ENCODE measurements around the gene JARID2.

The JARID2 gene

DNA sequence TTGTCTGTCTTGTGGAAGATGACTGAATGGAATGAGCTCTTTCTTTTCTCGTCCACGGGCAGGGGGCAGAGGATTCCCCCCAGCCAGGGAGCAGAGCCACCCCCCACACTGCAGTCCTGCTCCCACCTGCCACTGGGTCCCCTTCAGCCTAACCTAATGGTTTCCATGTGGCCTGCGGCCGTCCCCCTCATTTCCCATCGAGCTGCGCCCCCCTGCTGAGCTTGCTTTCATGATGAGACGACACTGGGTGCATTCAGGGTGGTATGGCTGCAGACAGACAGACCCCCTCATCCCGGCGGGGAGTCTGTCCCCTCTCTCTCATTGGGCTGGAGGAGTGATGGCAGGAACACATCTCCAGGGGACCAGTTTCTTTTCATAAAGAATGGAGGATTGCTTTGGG, 276.2 kb downstream of the JARID2 start:
- no peak overlapping the region for H2BK5ac ChIP-seq (ENCODE audit: low read depth, low read length, poor library complexity, severe bottlenecking)
- H3K4me1 ChIP-seq (ENCODE audit: control insufficient read depth, insufficient read depth, low read depth, low read length): peaks cover 25% of the 10 kb centered on the region
- peak overlapping the region; percentile 80 for H3K27ac ChIP-seq (ENCODE audit: low read length, poor library complexity, severe bottlenecking)
- no peak overlapping the region for H3K18ac ChIP-seq (ENCODE audit: low read depth in 1 of 2, low read length in 2 of 2)
- H3K14ac ChIP-seq (ENCODE audit: low read length in 2 of 2): no peak overlapping the region
- no peak overlapping the region for H3K23ac ChIP-seq (ENCODE audit: low read length in 2 of 2)
- H2BK120ac ChIP-seq (ENCODE audit: low read depth, low read length): no peak overlapping the region
- no peak overlapping the region for H4K8ac ChIP-seq (ENCODE audit: low read length)
- H3K4me3 ChIP-seq (ENCODE audit: insufficient read depth in 1 of 2, low read depth in 1 of 2, low read length in 2 of 2): no peak overlapping the region
- no peak overlapping the region for H2AFZ ChIP-seq (ENCODE audit: low read depth, low read length)
- H3K4me2 ChIP-seq (ENCODE audit: low read length, poor library complexity, severe bottlenecking): peak overlapping the region; percentile 18
- H4K91ac ChIP-seq (ENCODE audit: low read length): no peak overlapping the region
- no peak for DNase-seq
- peaks cover 55 to 90% of the 10 kb centered on the region in 2 experiments for H3K36me3 ChIP-seq (ENCODE audit: control insufficient read depth in 1 of 2, insufficient read depth in 2 of 2, low read depth in 1 of 2, low read length in 2 of 2)
- no peak overlapping the region for H3K4ac ChIP-seq (ENCODE audit: low read depth in 1 of 2, low read length in 2 of 2)
- H2BK12ac ChIP-seq (ENCODE audit: low read length in 2 of 2): no peak overlapping the region
- H3K9me3 ChIP-seq (ENCODE audit: control insufficient read depth, low read length): peaks cover 3% of the 10 kb centered on the region
- no peak overlapping the region for H2BK15ac ChIP-seq (ENCODE audit: low read depth, poor library complexity, severe bottlenecking)
- peaks cover 18% of the 10 kb centered on the region for H3K79me1 ChIP-seq (replicated peaks; ENCODE audit: low read length, poor library complexity, severe bottlenecking)
- H3K9ac ChIP-seq (ENCODE audit: low read length): no peak overlapping the region
- H2AK5ac ChIP-seq (ENCODE audit: low read length, severe bottlenecking): peak overlapping the region; percentile 81
- no peaks in the 10 kb centered on the region for H3K27me3 ChIP-seq (ENCODE audit: control insufficient read depth in 1 of 2, insufficient read depth in 1 of 2, low read length in 2 of 2)
- WGBS: 97% methylated on average over 9 of the region's 9 CpGs

DNA sequence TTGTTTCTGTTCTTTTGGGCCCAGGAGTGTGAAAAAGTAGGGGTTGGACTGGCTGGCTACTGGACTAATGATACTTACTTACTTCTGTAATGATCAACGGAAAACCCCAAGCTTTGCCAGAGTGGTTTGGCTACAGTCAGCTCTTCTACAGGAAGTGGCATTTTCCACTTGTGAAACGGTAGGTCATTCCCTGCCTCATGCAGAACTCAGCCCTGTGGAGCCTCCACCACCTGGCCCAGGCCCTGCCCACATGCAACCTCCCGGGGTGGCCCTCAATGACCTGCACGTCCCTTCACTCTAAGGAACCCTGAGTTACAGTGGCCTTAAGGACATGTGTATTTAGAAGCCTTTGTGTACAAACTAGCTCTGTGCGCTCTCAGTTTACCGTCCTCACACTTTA, 276.6 kb downstream of the JARID2 start:
- 93% methylated on average over 6 of the region's 6 CpGs for WGBS
- Histone ChIP-seq H2BK5ac (ENCODE audit: low read depth, low read length, poor library complexity, severe bottlenecking) (no peak overlapping the region), H3K4me1 (ENCODE audit: control insufficient read depth, insufficient read depth, low read depth, low read length) (peaks cover 23% of the 10 kb centered on the region), H3K9me3 (ENCODE audit: control insufficient read depth, low read length) (peaks cover 3% of the 10 kb centered on the region), H3K4me3 (ENCODE audit: insufficient read depth in 1 of 2, low read depth in 1 of 2, low read length in 2 of 2) (no peak overlapping the region), H3K14ac (ENCODE audit: low read length in 2 of 2) (no peak overlapping the region), H2BK12ac (ENCODE audit: low read length in 2 of 2) (no peak overlapping the region), H3K4me2 (ENCODE audit: low read length, poor library complexity, severe bottlenecking) (no peak overlapping the region), H2AK5ac (ENCODE audit: low read length, severe bottlenecking) (no peak overlapping the region), H3K9ac (ENCODE audit: low read length) (no peak overlapping the region), H3K79me1 (replicated peaks; ENCODE audit: low read length, poor library complexity, severe bottlenecking) (peaks cover 16% of the 10 kb centered on the region), H3K23ac (ENCODE audit: low read length in 2 of 2) (no peak overlapping the region), H2AFZ (ENCODE audit: low read depth, low read length) (no peak overlapping the region), H3K27me3 (ENCODE audit: control insufficient read depth in 1 of 2, insufficient read depth in 1 of 2, low read length in 2 of 2) (no peaks in the 10 kb centered on the region), H4K91ac (ENCODE audit: low read length) (no peak overlapping the region), H2BK120ac (ENCODE audit: low read depth, low read length) (no peak overlapping the region), H4K8ac (ENCODE audit: low read length) (peak overlapping the region; percentile 28), H3K36me3 (ENCODE audit: control insufficient read depth in 1 of 2, insufficient read depth in 2 of 2, low read depth in 1 of 2, low read length in 2 of 2) (peaks cover 51 to 87% of the 10 kb centered on the region in 2 experiments), H3K4ac (ENCODE audit: low read depth in 1 of 2, low read length in 2 of 2) (no peak overlapping the region), H3K27ac (ENCODE audit: low read length, poor library complexity, severe bottlenecking) (peak overlapping the region; percentile 80), H3K18ac (ENCODE audit: low read depth in 1 of 2, low read length in 2 of 2) (no peak overlapping the region), H2BK15ac (ENCODE audit: low read depth, poor library complexity, severe bottlenecking) (no peak overlapping the region)
- DNase-seq: no peak

DNA sequence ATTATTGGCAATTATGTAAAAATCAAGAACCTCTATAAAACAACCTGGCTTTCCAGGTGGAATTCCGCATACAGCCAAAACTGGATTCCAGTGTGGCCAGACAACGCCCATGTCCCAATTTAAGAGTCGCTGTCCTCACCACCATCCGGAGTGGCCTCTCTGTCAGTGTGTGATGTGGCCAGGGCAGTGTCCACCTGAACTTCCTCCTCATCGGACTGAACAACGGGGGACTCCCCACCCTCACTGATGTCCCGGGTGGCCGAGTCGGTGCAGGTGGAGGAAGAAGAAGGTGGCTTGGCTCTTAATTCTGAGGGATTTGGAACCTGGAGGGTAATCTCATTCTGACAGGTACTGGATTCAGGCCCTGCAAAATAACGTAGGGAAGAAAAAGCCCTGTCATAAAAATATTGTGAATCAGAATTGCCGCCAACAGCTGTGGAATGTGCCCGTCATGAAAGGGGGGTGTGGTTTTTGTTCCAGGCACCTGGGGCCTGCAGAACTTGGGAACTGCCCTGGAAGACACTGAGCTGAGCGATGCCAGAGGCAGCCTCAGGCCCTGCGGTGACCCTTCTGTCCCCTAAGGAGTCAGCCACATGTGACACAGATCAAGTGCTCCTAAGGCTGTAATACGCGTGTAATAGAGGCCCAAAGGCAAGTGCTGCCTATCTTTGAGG, 277.1 kb downstream of the JARID2 start:
- H3K18ac ChIP-seq (ENCODE audit: low read depth in 1 of 2, low read length in 2 of 2): no peak overlapping the region
- H3K27me3 ChIP-seq (ENCODE audit: control insufficient read depth in 1 of 2, insufficient read depth in 1 of 2, low read length in 2 of 2): no peaks in the 10 kb centered on the region
- H3K23ac ChIP-seq (ENCODE audit: low read length in 2 of 2): no peak overlapping the region
- H4K91ac ChIP-seq (ENCODE audit: low read length): no peak overlapping the region
- DNase-seq: no peak
- H2AK5ac ChIP-seq (ENCODE audit: low read length, severe bottlenecking): no peak overlapping the region
- H2BK12ac ChIP-seq (ENCODE audit: low read length in 2 of 2): no peak overlapping the region
- H3K9ac ChIP-seq (ENCODE audit: low read length): no peak overlapping the region
- no peak overlapping the region for H3K4me3 ChIP-seq (ENCODE audit: insufficient read depth in 1 of 2, low read depth in 1 of 2, low read length in 2 of 2)
- H3K4me1 ChIP-seq (ENCODE audit: control insufficient read depth, insufficient read depth, low read depth, low read length): peaks cover 17% of the 10 kb centered on the region
- H3K9me3 ChIP-seq (ENCODE audit: control insufficient read depth, low read length): peaks cover 6% of the 10 kb centered on the region
- no peak overlapping the region for H3K14ac ChIP-seq (ENCODE audit: low read length in 2 of 2)
- no peak overlapping the region for H2AFZ ChIP-seq (ENCODE audit: low read depth, low read length)
- no peak overlapping the region for H2BK120ac ChIP-seq (ENCODE audit: low read depth, low read length)
- peak overlapping the region; percentile 14 for H3K27ac ChIP-seq (ENCODE audit: low read length, poor library complexity, severe bottlenecking)
- H2BK5ac ChIP-seq (ENCODE audit: low read depth, low read length, poor library complexity, severe bottlenecking): no peak overlapping the region
- peaks cover 18% of the 10 kb centered on the region for H3K79me1 ChIP-seq (replicated peaks; ENCODE audit: low read length, poor library complexity, severe bottlenecking)
- H4K8ac ChIP-seq (ENCODE audit: low read length): no peak overlapping the region
- no peak overlapping the region for H3K4me2 ChIP-seq (ENCODE audit: low read length, poor library complexity, severe bottlenecking)
- no peak overlapping the region for H2BK15ac ChIP-seq (ENCODE audit: low read depth, poor library complexity, severe bottlenecking)
- H3K36me3 ChIP-seq (ENCODE audit: control insufficient read depth in 1 of 2, insufficient read depth in 2 of 2, low read depth in 1 of 2, low read length in 2 of 2): peaks cover 45 to 87% of the 10 kb centered on the region in 2 experiments
- H3K4ac ChIP-seq (ENCODE audit: low read depth in 1 of 2, low read length in 2 of 2): no peak overlapping the region
- 94% methylated on average over 16 of the region's 16 CpGs for WGBS

DNA sequence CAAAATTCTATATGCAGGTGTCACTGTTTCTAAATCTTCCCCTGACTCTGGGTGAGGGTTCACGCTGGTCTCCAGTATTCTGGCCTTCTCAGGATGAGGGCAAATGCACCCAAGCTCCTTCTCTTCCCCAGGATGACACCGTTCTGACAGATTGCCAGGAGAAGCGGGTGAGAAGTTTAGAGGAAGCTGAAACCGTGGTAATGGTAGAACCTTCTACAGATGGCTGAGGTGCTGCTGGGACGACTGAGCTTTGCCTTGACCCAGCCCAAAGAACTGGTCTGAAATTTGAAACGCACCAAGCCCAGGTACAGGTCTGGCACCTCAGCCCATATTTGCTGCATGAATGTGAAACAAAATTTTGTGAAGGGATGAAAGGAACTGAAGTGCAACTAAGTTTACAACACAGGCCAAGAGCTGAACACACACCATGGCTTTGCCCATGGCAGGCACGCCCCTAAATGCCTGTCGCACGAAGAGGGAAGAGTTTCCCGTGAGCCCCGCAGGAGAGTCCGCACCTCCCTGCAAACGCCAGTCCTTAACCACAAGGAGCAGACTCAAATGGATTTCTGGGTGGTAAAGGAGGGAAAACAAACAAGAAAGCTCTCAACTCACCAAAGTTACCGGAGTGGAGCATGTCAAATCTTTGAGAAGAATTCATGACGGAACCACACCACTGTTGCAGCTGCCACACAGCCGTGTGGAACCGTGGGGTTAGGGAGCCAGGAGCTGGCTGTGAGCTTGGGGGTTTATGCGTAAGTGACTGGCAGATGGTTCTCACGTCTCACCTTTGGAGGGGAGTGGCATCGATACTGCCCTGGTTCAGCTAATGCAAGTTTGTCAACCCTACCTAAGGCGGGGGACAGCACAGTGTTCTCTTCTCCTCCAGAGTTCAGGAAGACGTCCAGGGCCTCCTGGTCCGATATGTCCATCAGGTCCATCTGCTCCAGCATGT, 278.1 kb downstream of the JARID2 start:
- Histone ChIP-seq H2AFZ (ENCODE audit: low read depth, low read length) (no peak overlapping the region), H3K9ac (ENCODE audit: low read length) (no peak overlapping the region), H3K4me2 (ENCODE audit: low read length, poor library complexity, severe bottlenecking) (no peak overlapping the region), H3K79me1 (replicated peaks; ENCODE audit: low read length, poor library complexity, severe bottlenecking) (peaks cover 24% of the 10 kb centered on the region), H3K36me3 (ENCODE audit: control insufficient read depth in 1 of 2, insufficient read depth in 2 of 2, low read depth in 1 of 2, low read length in 2 of 2) (peaks cover 48 to 87% of the 10 kb centered on the region in 2 experiments), H3K23ac (ENCODE audit: low read length in 2 of 2) (no peak overlapping the region), H4K91ac (ENCODE audit: low read length) (no peak overlapping the region), H3K4ac (ENCODE audit: low read depth in 1 of 2, low read length in 2 of 2) (no peak overlapping the region), H2BK120ac (ENCODE audit: low read depth, low read length) (no peak overlapping the region), H3K27me3 (ENCODE audit: control insufficient read depth in 1 of 2, insufficient read depth in 1 of 2, low read length in 2 of 2) (no peaks in the 10 kb centered on the region), H2AK5ac (ENCODE audit: low read length, severe bottlenecking) (peak overlapping the region; percentile 18), H3K14ac (ENCODE audit: low read length in 2 of 2) (no peak overlapping the region), H3K27ac (ENCODE audit: low read length, poor library complexity, severe bottlenecking) (no peak overlapping the region), H3K9me3 (ENCODE audit: control insufficient read depth, low read length) (peaks cover 10% of the 10 kb centered on the region), H3K18ac (ENCODE audit: low read depth in 1 of 2, low read length in 2 of 2) (no peak overlapping the region), H3K4me3 (ENCODE audit: insufficient read depth in 1 of 2, low read depth in 1 of 2, low read length in 2 of 2) (no peak overlapping the region), H3K4me1 (ENCODE audit: control insufficient read depth, insufficient read depth, low read depth, low read length) (peaks cover 17% of the 10 kb centered on the region), H2BK15ac (ENCODE audit: low read depth, poor library complexity, severe bottlenecking) (no peak overlapping the region), H2BK12ac (ENCODE audit: low read length in 2 of 2) (no peak overlapping the region), H4K8ac (ENCODE audit: low read length) (no peak overlapping the region), H2BK5ac (ENCODE audit: low read depth, low read length, poor library complexity, severe bottlenecking) (no peak overlapping the region)
- no peak for DNase-seq
- 98% methylated on average over 23 of the region's 23 CpGs for WGBS

All from mesenchymal stem cell (in vitro differentiated cells and primary cell).